HG02610 (cell line): ENCODE results near the gene ETV6.
"Not testable (repeated sequence)": the region's sequence is repeated elsewhere in the genome, so short reads cannot be mapped to it uniquely, and the experiment has no call there.

Source experiments
- ATAC-seq: cut with Tn5 transposase; IDR thresholded peaks from one replicate; pipeline ENCODE4 v1.9.1; 2021; ENCODE audit warnings: mild to moderate bottlenecking, moderate library complexity; ENCODE audit not compliant: unreplicated experiment

The ETV6 gene

GRCh38 chr12:11897923-11898322 is 248.4 kb downstream of the ETV6 start:
- ATAC-seq: no peak

- ATAC-seq: no peak
Observed at GRCh38 chr12:11901701-11902524, 252.4 kb downstream of the ETV6 start.

- ATAC-seq: no peak
Observed at GRCh38 chr12:11902525-11902875, 253.0 kb downstream of the ETV6 start.

GRCh38 chr12:11904124-11904523 is 254.7 kb downstream of the ETV6 start:
- ATAC-seq: no peak

GRCh38 chr12:11905534-11905933 is 256.1 kb downstream of the ETV6 start:
- ATAC-seq: no peak

DNA sequence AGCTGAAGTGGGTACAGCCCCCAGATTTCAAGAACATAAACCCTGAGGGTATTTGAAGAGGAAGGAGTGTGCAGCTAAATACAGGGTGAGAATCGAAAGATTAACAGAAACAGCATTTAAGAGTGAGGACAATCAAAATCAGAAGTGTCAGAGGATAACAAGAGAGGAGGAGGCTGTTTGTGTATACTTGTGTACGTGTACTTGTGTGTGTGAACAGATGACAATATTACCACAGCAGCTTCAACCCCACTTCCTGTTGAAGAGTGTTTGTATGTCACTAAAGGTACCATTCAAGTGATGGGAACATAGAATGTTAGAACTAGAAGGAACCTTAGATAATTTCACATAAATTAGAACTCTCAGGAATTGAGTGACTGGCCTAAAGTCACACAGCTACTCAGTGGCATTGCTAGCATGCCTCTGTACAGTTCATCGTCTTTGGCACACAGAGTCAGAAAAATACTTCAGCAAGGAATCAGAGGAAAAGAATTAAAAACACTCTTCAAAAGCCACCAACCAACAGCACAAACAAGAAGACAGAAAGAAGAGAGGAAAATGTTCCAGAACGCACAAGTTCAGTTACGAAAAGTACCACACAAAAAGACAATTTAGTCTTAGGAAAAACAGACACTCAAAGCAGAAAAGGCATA is 256.9 kb downstream of the ETV6 start:
- ATAC-seq: no peak

DNA sequence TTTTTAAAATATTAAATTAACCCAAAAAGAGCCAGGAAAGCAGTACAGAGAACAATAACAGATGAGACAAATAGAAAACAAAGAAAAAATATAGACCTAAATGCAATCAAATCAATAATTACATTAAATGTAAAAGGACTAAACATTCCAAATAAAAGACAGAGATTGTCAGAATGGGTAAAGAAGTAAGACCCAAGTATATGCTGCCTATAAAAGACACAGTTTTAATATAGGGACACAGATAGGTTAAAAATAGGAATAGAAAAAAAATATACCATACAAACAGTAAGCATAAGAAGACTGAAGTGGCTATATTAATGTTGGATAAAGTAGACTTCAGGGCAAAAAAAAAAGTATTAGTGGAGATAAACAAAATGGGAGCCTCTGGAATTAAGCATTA is 258.2 kb downstream of the ETV6 start:
- ATAC-seq: no peak

DNA sequence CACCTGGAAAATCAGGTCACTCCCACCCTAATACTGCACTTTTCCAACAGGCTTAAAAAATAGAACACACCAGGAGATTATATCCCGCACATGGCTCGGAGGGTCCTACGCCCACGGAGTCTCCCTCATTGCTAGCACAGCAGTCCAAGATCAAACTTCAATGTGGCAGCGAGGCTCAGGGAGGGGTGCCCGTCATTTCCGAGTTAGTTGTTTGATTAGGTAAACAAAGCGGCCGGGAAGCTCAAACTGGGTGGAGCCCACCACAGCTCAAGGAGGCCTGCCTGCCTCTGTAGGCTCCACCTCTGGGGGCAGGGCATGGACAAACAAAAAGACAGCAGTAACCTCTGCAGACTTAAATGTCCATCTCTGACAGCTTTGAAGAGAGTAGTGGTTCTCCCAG is 259.9 kb downstream of the ETV6 start:
- ATAC-seq: not testable (repeated sequence)

- no peak for ATAC-seq
Observed at GRCh38 chr12:11916113-11916512, 266.6 kb downstream of the ETV6 start.

DNA sequence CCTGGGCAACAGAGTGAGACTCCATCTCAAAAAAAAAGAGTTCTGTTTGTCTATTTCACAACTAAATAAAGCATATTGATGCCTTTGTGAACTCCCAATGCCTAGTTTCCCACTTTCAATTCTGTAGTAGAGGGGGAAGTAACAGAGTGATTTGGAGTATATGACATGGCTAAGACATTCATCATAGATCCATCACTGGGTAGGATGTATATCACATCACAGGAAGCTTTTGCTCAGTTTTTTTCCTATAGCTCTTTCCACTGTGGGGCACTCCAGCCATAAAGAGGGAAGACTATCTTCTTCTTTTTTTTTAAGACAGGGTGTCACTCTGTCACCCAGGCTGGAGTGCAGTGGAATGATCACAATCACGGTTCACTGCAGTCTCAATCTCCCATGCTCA is 267.3 kb downstream of the ETV6 start:
- no peak for ATAC-seq

GRCh38 chr12:11917501-11917900 is 268.0 kb downstream of the ETV6 start:
- ATAC-seq: no peak

GRCh38 chr12:11920231-11920630 is 270.8 kb downstream of the ETV6 start:
- no peak for ATAC-seq

GRCh38 chr12:11922361-11922760 is 272.9 kb downstream of the ETV6 start:
- no peak for ATAC-seq

DNA sequence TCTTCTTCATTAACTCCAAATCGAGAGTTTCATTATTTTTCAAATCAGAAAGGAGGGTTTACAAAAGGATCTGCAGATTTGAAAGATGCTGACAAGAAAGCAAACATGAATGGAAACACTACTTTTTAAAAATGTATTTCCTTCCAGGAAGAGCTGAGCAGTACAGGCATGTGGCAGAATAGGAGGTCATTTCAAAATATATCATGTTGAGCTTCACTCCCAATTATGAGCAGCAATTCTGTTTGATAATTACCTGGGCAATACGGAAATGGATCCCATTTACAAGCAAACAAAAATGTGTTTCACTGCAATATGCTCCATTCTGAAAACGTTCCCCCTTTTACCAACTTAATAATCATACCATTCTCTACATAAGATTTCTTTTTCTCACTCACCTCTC is 273.6 kb downstream of the ETV6 start:
- no peak for ATAC-seq

DNA sequence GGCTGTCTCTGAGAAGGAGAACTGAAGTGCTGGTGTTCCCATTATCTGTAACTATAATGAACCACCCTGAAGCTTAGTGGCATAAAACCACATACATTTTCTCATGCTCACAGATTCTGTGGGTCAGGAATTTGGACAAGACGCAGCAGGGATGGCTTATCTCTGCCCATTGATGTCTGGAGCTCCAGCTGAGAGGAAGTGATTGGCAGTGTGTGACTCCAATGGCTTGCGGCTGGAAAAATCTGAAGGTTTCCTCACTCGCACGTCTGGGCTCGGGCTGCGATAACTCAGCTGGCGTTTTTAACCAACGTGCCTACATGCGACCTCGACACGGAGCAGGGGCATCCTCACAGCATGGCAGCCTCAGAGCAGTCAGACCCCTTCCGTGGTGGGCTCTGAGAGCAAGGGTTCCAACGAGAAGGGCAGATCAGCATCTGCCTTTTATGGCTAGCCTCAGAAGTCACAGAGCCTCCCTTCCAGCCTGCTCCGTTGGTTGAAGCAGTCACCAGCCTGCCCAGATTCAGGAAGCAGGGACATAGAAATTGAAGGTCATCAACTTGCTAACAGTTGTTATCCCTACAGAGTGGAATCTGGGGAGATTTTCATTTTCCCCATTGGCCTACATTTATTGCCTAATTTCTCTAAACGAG is 277.9 kb downstream of the ETV6 start:
- ATAC-seq: no peak

GRCh38 chr12:11929714-11930113 is 280.2 kb downstream of the ETV6 start:
- ATAC-seq: no peak

- no peak for ATAC-seq
Observed at GRCh38 chr12:11939223-11939622, 289.7 kb downstream of the ETV6 start.

DNA sequence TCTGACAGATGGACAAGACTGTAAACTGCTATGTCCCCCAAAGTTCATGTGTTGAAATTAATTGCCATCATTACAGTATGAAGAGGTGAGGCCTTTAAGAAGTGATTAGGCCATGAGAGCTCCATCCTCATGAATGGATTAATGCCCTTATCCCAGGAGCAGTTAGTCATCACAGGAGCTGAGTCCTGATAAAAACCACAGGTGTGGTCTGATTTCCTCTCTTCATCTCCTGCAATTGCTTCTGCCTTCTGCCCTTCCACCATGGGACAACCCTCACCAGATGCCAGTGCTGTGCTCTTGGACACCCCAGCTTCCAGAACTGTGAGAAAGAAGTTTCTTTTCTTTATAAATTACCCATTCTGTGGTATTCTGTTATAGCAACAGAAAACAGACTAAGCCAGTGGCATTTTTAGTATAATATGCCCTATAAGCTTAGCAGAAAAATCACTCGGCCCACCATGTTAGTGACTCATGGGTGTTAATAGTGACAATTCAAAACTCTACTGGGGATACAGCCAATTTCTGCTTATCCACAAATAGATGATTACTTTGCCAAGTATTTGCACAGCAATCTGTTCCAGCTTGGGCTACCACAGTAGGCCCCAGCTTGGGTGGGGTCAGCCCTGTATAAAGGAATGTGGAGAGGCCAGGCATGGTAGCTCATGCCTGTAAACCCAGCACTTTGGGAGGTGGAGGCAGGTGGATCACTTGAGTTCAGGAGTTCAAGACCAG is 292.3 kb downstream of the ETV6 start:
- no peak for ATAC-seq

DNA sequence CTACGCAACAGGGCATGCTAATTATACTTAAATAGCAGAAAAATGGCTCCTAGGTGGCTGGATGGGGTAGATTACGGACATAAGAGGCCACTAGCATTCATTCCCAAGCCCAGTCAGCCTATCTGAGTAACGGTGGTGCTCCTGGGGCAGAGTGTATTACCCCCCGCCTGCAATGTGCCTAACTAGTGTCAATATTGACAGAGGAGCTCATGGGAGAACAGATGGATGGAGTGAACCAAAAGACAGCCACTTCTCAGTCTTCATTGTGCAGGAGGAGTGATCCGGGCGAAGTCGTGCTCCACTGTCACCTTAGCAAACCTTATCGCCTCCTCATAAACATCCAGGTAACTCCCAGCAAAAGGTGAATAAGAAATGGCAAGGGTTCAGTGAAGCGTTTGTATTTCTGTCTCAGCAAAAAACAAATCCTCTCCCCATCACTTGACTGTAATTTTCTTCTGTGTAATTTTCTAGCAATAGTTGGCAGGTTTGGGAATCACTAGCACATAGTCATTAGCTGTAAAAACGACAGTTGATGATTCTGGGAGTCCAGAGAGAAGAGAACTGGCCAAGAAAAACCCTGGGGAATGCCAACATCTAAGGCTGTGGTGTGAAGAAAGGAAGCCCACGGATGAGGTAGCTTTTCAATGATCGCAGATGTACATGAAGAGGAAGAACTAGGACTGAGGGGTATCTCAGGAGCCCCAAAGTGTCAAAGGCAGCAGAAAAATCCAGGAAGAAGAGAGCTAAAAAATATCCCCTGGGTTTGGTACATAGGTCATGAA is 294.6 kb downstream of the ETV6 start:
- ATAC-seq: no peak
